ENCODE data around the gene TET2.

The TET2 gene

DNA sequence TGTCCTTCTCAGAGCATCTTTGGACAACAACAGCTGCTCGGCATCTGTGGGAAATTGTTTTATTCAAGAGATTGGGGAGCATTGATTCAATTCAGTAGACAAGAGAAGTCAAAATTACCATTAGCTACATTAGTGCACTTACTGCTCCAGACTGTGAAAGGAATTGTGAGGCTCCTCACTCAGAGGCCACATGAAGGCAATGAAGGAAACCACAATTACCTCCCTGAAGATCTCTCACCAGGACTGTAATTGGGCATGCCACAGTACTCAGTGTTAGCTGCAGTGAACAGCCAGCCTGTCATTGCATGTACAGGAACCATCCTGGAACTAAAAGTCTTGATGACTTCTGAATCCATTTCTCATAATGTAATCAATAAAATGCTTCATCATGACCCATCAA lies 182.4 kb downstream of the TET2 start:
- TF ChIP-seq, protein P1, sequence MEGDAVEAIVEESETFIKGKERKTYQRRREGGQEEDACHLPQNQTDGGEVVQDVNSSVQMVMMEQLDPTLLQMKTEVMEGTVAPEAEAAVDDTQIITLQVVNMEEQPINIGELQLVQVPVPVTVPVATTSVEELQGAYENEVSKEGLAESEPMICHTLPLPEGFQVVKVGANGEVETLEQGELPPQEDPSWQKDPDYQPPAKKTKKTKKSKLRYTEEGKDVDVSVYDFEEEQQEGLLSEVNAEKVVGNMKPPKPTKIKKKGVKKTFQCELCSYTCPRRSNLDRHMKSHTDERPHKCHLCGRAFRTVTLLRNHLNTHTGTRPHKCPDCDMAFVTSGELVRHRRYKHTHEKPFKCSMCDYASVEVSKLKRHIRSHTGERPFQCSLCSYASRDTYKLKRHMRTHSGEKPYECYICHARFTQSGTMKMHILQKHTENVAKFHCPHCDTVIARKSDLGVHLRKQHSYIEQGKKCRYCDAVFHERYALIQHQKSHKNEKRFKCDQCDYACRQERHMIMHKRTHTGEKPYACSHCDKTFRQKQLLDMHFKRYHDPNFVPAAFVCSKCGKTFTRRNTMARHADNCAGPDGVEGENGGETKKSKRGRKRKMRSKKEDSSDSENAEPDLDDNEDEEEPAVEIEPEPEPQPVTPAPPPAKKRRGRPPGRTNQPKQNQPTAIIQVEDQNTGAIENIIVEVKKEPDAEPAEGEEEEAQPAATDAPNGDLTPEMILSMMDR (IDR thresholded peaks at IDR 0.05; ENCODE audit: insufficient read depth, low read depth, low read length, missing control alignments), result no peak
- H3K4me3 ChIP-seq (ENCODE audit: low read depth, low read length), result no peak overlapping the region
- DNase-seq (ENCODE audit: low read depth), result no peak

Measured in GM12865 (cell line).